ENCODE data around the gene KIAA0825.

The KIAA0825 gene

GRCh38 chr5:94197970-94198369 is 420.4 kb downstream of the KIAA0825 start:
- peaks cover 0 to 3% (median under 1%) of the 10 kb centered on the region in 4 experiments for H3K4me1 ChIP-seq (ENCODE audit: control extremely low read depth in 1 of 4, control insufficient read depth in 4 of 4, insufficient read depth in 4 of 4, low read length in 3 of 4)
- H3K9me3 ChIP-seq (ENCODE audit: control extremely low read depth in 1 of 5, control insufficient read depth in 4 of 5, insufficient read depth in 2 of 5, low read depth in 1 of 5, low read length in 4 of 5): no peaks in the 10 kb centered on the region
- ChIA-PET CTCF (no interaction called here), POLR2A (no interaction called here)
- H3K36me3 ChIP-seq (ENCODE audit: control insufficient read depth in 4 of 4, insufficient read depth in 4 of 4, low read length in 3 of 4): no peaks in the 10 kb centered on the region
- H3K27ac ChIP-seq (ENCODE audit: insufficient read depth in 1 of 2, low read depth in 1 of 2, low read length in 2 of 2, poor library complexity in 1 of 2, severe bottlenecking in 2 of 2): no peak overlapping the region
- WGBS (ENCODE audit: insufficient coverage): no CpG with 5 or more reads among the region's 1 CpG
- no peak overlapping the region for H3K4me3 ChIP-seq (ENCODE audit: control insufficient read depth in 1 of 7, extremely low read depth in 1 of 7, insufficient read depth in 4 of 7, low read depth in 2 of 7, low read length in 6 of 7)
- H3K27me3 ChIP-seq (replicated peaks in 2 of 5; ENCODE audit: control insufficient read depth in 4 of 5, insufficient read depth in 5 of 5, low read length in 4 of 5): no peaks in the 10 kb centered on the region
- no peak for DNase-seq

- POLR2A ChIA-PET: no interaction called here
- DNase-seq: no peak
- no CpG with 5 or more reads among the region's 1 CpG for WGBS (ENCODE audit: insufficient coverage)
Measured at GRCh38 chr5:94196953-94197352, 421.5 kb downstream of the KIAA0825 start.

GRCh38 chr5:94192658-94193391 is 425.6 kb downstream of the KIAA0825 start:
- DNase-seq: no peak
- ChIA-PET POLR2A (no interaction called here), CTCF (interaction anchor here (1.2 kb wide), 1 partner anchor 57 kb away, joined by 3 read pairs; no protein-coding TSS in a partner anchor)
- no peaks in the 10 kb centered on the region for H3K27me3 ChIP-seq (replicated peaks in 2 of 5; ENCODE audit: control insufficient read depth in 4 of 5, insufficient read depth in 5 of 5, low read length in 4 of 5)
- 100% methylated on average over 1 of the region's 3 CpGs for WGBS (ENCODE audit: insufficient coverage)
- no peaks in the 10 kb centered on the region for H3K4me1 ChIP-seq (ENCODE audit: control extremely low read depth in 1 of 4, control insufficient read depth in 4 of 4, insufficient read depth in 4 of 4, low read length in 3 of 4)
- H3K9me3 ChIP-seq (ENCODE audit: control extremely low read depth in 1 of 5, control insufficient read depth in 4 of 5, insufficient read depth in 2 of 5, low read depth in 1 of 5, low read length in 4 of 5): no peaks in the 10 kb centered on the region
- no peak overlapping the region for H3K4me3 ChIP-seq (ENCODE audit: control insufficient read depth in 1 of 7, extremely low read depth in 1 of 7, insufficient read depth in 4 of 7, low read depth in 2 of 7, low read length in 6 of 7)
- H3K36me3 ChIP-seq (ENCODE audit: control insufficient read depth in 4 of 4, insufficient read depth in 4 of 4, low read length in 3 of 4): no peaks in the 10 kb centered on the region
- no peak overlapping the region for H3K27ac ChIP-seq (ENCODE audit: insufficient read depth in 1 of 2, low read depth in 1 of 2, low read length in 2 of 2, poor library complexity in 1 of 2, severe bottlenecking in 2 of 2)

More at GRCh38 chr5:94196953-94197352, 421.5 kb downstream of the KIAA0825 start:
- Histone ChIP-seq H3K27me3 (replicated peaks in 2 of 5; ENCODE audit: control insufficient read depth in 4 of 5, insufficient read depth in 5 of 5, low read length in 4 of 5) (no peaks in the 10 kb centered on the region), H3K4me1 (ENCODE audit: control extremely low read depth in 1 of 4, control insufficient read depth in 4 of 4, insufficient read depth in 4 of 4, low read length in 3 of 4) (peaks cover 0 to 2% (median 0%) of the 10 kb centered on the region in 4 experiments), H3K36me3 (ENCODE audit: control insufficient read depth in 4 of 4, insufficient read depth in 4 of 4, low read length in 3 of 4) (no peaks in the 10 kb centered on the region), H3K4me3 (ENCODE audit: control insufficient read depth in 1 of 7, extremely low read depth in 1 of 7, insufficient read depth in 4 of 7, low read depth in 2 of 7, low read length in 6 of 7) (no peak overlapping the region), H3K27ac (ENCODE audit: insufficient read depth in 1 of 2, low read depth in 1 of 2, low read length in 2 of 2, poor library complexity in 1 of 2, severe bottlenecking in 2 of 2) (no peak overlapping the region), H3K9me3 (ENCODE audit: control extremely low read depth in 1 of 5, control insufficient read depth in 4 of 5, insufficient read depth in 2 of 5, low read depth in 1 of 5, low read length in 4 of 5) (no peaks in the 10 kb centered on the region)
- CTCF ChIA-PET: no interaction called here

DNA sequence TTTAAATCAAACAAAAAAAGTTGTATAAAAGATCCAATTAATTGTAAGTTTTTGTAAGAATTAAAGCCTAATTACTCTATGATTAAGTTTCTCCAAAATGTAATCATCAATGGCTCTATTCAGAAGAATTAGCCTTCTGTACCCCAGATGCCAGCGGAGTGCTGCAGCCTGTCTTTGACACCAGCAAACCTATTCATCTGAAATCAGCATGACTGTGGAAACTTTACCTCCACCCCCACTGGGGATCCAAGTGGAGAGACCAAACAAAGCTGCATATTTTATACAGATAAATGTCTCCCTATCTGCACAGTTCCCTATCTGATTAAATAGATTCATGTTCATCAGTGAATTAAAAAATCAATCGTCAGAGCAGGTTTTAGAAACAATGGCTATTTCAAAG is 426.8 kb downstream of the KIAA0825 start:
- no peak for DNase-seq
- no peak overlapping the region for H3K27ac ChIP-seq (ENCODE audit: insufficient read depth in 1 of 2, low read depth in 1 of 2, low read length in 2 of 2, poor library complexity in 1 of 2, severe bottlenecking in 2 of 2)
- 95% methylated on average over 2 of the region's 2 CpGs for WGBS (ENCODE audit: insufficient coverage)
- no peaks in the 10 kb centered on the region for H3K36me3 ChIP-seq (ENCODE audit: control insufficient read depth in 4 of 4, insufficient read depth in 4 of 4, low read length in 3 of 4)
- H3K9me3 ChIP-seq (ENCODE audit: control extremely low read depth in 1 of 5, control insufficient read depth in 4 of 5, insufficient read depth in 2 of 5, low read depth in 1 of 5, low read length in 4 of 5): no peaks in the 10 kb centered on the region
- H3K4me3 ChIP-seq (ENCODE audit: control insufficient read depth in 1 of 7, extremely low read depth in 1 of 7, insufficient read depth in 4 of 7, low read depth in 2 of 7, low read length in 6 of 7): no peak overlapping the region
- no peaks in the 10 kb centered on the region for H3K27me3 ChIP-seq (replicated peaks in 2 of 5; ENCODE audit: control insufficient read depth in 4 of 5, insufficient read depth in 5 of 5, low read length in 4 of 5)
- CTCF ChIA-PET: no interaction called here
- no peaks in the 10 kb centered on the region for H3K4me1 ChIP-seq (ENCODE audit: control extremely low read depth in 1 of 4, control insufficient read depth in 4 of 4, insufficient read depth in 4 of 4, low read length in 3 of 4)
- POLR2A ChIA-PET: no interaction called here

DNA sequence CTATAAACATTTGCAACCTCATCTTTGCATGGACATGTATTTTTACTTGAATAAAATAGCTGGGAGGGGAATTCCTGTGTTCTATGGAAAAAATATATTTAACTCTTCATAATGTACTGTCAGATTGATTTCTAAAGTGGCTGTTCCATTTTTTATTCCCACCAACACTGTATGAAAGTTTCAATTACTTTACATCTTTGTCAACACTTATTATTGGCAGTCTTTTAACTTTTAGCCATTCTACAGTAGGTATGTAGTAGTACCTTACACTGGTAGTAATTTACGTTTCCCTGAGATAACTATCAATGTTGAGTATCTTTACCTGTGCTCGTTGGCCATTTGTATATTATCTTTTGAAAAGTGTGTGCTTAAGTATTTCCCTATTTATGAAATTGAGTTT is 429.7 kb downstream of the KIAA0825 start:
- no peaks in the 10 kb centered on the region for H3K36me3 ChIP-seq (ENCODE audit: control insufficient read depth in 4 of 4, insufficient read depth in 4 of 4, low read length in 3 of 4)
- H3K9me3 ChIP-seq (ENCODE audit: control extremely low read depth in 1 of 5, control insufficient read depth in 4 of 5, insufficient read depth in 2 of 5, low read depth in 1 of 5, low read length in 4 of 5): no peaks in the 10 kb centered on the region
- H3K4me3 ChIP-seq (ENCODE audit: control insufficient read depth in 1 of 7, extremely low read depth in 1 of 7, insufficient read depth in 4 of 7, low read depth in 2 of 7, low read length in 6 of 7): no peak overlapping the region
- no peaks in the 10 kb centered on the region for H3K27me3 ChIP-seq (replicated peaks in 2 of 5; ENCODE audit: control insufficient read depth in 4 of 5, insufficient read depth in 5 of 5, low read length in 4 of 5)
- CTCF ChIA-PET: no interaction called here
- POLR2A ChIA-PET: no interaction called here
- no peaks in the 10 kb centered on the region for H3K4me1 ChIP-seq (ENCODE audit: control extremely low read depth in 1 of 4, control insufficient read depth in 4 of 4, insufficient read depth in 4 of 4, low read length in 3 of 4)
- WGBS (ENCODE audit: insufficient coverage): 93% methylated on average over 2 of the region's 2 CpGs
- H3K27ac ChIP-seq (ENCODE audit: insufficient read depth in 1 of 2, low read depth in 1 of 2, low read length in 2 of 2, poor library complexity in 1 of 2, severe bottlenecking in 2 of 2): no peak overlapping the region
- no peak for DNase-seq

DNA sequence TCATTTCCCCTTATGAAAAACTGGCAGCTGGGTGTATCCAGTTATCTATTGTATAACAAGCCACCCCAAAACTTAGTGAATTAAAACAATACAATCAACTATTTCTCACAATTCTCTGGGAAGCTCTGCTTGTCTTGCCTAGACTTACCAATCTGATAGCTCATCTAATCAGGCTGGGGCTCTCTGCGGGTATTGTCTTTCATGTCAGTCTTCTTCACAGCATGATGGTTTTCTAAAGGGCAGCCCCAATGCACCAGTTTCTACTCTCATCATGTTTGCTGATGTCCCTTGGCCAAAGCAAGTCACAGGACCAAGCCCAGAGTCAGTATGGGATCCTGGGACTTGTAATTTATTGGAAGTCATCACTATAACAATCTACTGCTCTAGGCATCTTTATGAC is 433.5 kb downstream of the KIAA0825 start:
- no peak overlapping the region for H3K4me3 ChIP-seq (ENCODE audit: control insufficient read depth in 1 of 7, extremely low read depth in 1 of 7, insufficient read depth in 4 of 7, low read depth in 2 of 7, low read length in 6 of 7)
- DNase-seq: no peak
- no peak overlapping the region for H3K27ac ChIP-seq (ENCODE audit: insufficient read depth in 1 of 2, low read depth in 1 of 2, low read length in 2 of 2, poor library complexity in 1 of 2, severe bottlenecking in 2 of 2)
- H3K27me3 ChIP-seq (replicated peaks in 2 of 5; ENCODE audit: control insufficient read depth in 4 of 5, insufficient read depth in 5 of 5, low read length in 4 of 5): no peaks in the 10 kb centered on the region
- no peaks in the 10 kb centered on the region for H3K4me1 ChIP-seq (ENCODE audit: control extremely low read depth in 1 of 4, control insufficient read depth in 4 of 4, insufficient read depth in 4 of 4, low read length in 3 of 4)
- no peaks in the 10 kb centered on the region for H3K36me3 ChIP-seq (ENCODE audit: control insufficient read depth in 4 of 4, insufficient read depth in 4 of 4, low read length in 3 of 4)
- ChIA-PET CTCF (no interaction called here), POLR2A (no interaction called here)
- H3K9me3 ChIP-seq (ENCODE audit: control extremely low read depth in 1 of 5, control insufficient read depth in 4 of 5, insufficient read depth in 2 of 5, low read depth in 1 of 5, low read length in 4 of 5): no peaks in the 10 kb centered on the region
- WGBS (ENCODE audit: insufficient coverage): no CpG with 5 or more reads among the region's 1 CpG

DNA sequence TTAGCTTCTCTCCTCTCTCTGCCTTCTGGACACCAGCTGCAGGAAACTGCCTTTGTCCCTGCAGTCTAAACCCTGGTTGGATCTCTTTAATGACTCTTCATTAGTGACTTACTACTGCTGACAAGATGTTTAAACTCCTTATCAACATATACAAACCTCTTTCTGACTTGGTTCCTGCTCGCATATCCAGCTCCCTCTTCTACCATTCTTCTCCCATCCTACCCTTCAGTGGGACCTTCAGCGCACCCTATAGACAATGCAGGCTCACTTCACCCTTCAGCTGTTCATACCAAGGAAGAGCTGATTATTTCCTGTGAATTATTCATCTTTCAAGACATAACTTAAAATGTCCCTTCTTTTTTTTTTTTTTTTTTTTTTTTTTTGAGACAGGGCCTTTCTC is 436.5 kb downstream of the KIAA0825 start:
- Histone ChIP-seq H3K27ac (ENCODE audit: insufficient read depth in 1 of 2, low read depth in 1 of 2, low read length in 2 of 2, poor library complexity in 1 of 2, severe bottlenecking in 2 of 2) (no peak overlapping the region), H3K27me3 (replicated peaks in 2 of 5; ENCODE audit: control insufficient read depth in 4 of 5, insufficient read depth in 5 of 5, low read length in 4 of 5) (no peaks in the 10 kb centered on the region), H3K4me1 (ENCODE audit: control extremely low read depth in 1 of 4, control insufficient read depth in 4 of 4, insufficient read depth in 4 of 4, low read length in 3 of 4) (peaks cover 0 to 3% (median 0%) of the 10 kb centered on the region in 4 experiments), H3K9me3 (ENCODE audit: control extremely low read depth in 1 of 5, control insufficient read depth in 4 of 5, insufficient read depth in 2 of 5, low read depth in 1 of 5, low read length in 4 of 5) (no peaks in the 10 kb centered on the region), H3K4me3 (ENCODE audit: control insufficient read depth in 1 of 7, extremely low read depth in 1 of 7, insufficient read depth in 4 of 7, low read depth in 2 of 7, low read length in 6 of 7) (no peak overlapping the region), H3K36me3 (ENCODE audit: control insufficient read depth in 4 of 4, insufficient read depth in 4 of 4, low read length in 3 of 4) (no peaks in the 10 kb centered on the region)
- WGBS (ENCODE audit: insufficient coverage): no CpG with 5 or more reads among the region's 2 CpGs
- CTCF ChIA-PET: no interaction called here
- POLR2A ChIA-PET: no interaction called here
- no peak for DNase-seq
